Right lobe of liver (tissue), 6 donors: Measurements from ENCODE around the gene ODF4. TPM values are rescaled to one million over a fixed set of nuclear protein-coding genes. Genes with fewer than 3 reads are reported as not detected.

Experiments used
- ATAC-seq, 4 donors: fragments of 200-7000 bp; cut with Tn5 transposase; one replicate each; pipeline ENCODE4 v1.9.1; 2020; ENCODE audit warnings: mild to moderate bottlenecking in 4 of 4, moderate library complexity in 4 of 4
- DNase-seq, 3 donors: peaks; one replicate each; pipeline ENCODE4 v3.0.0-alpha.2; 2020
- H3K27ac ChIP-seq, 3 donors: fragments of 200-600 bp; one replicate each; pipeline ENCODE4 v1.8.0; 2022
- H3K27me3 ChIP-seq, 2 donors: fragments of 200-600 bp; one replicate each; pipeline ENCODE4 v1.8.0; 2022
- H3K36me3 ChIP-seq, 4 donors: fragments of 200-600 bp; sonication (generic) in 1 of 4; one replicate each; pipeline versions ENCODE4 v1.5.1 to v1.8.0; 2017 to 2022; ENCODE audit warnings: control low read depth in 1 of 4
- H3K4me1 ChIP-seq, 4 donors: fragments of 200-600 bp; sonication (generic) in 1 of 4; one replicate each; pipeline versions ENCODE4 v1.5.1 to v1.8.0; 2017 to 2022; ENCODE audit warnings: control low read depth in 1 of 4
- H3K4me3 ChIP-seq, 3 donors: fragments of 200-600 bp; one replicate each; pipeline ENCODE4 v1.8.0; 2022
- H3K9me3 ChIP-seq, 4 donors: fragments of 200-600 bp; sonication (generic) in 1 of 4; one replicate each; pipeline versions ENCODE4 v1.5.1 to v1.8.0; 2017 to 2022; ENCODE audit warnings: control low read depth in 1 of 4
- CTCF ChIP-seq, 4 donors: fragments of 200-600 bp in 3 of 4; fragments of 450-650 bp in 1 of 4; IDR thresholded peaks; one replicate each; pipeline versions ENCODE4 v1.5.1 to v1.8.0; 2016 to 2022; ENCODE audit warnings: antibody characterized with exemption in 4 of 4, mild to moderate bottlenecking in 2 of 4
- POLR2A ChIP-seq: fragments of 450-650 bp; IDR thresholded peaks from one replicate; pipeline ENCODE4 v1.6.1; 2017; ENCODE audit warnings: antibody characterized with exemption, mild to moderate bottlenecking
- WGBS: methylation state at CpG from one replicate; pipeline ENCODE4 v1.1.6; 2018; ENCODE audit warnings: low coverage, low lambda C conversion rate; ENCODE audit not compliant: insufficient coverage; ENCODE audit errors: missing lambda C conversion rate; 5-methylcytosine and 5-hydroxymethylcytosine counted together
- intact Hi-C, 2 donors: fragments of 100-400 bp; cut with DNase I; formaldehyde crosslinking; loops; one replicate each; pipeline versions ENCODE4 v1.11.2 to v1.14.1; 2022
- total RNA-seq, 6 experiments: library from RNA; depleted of rRNA in 2 of 6; stranded (reverse); fragments of >200 nt in 2 of 6; fragmentation: NEBNext Ultra II Directional in 3 of 6; extraction: Animal tissue kit (Norgen Biotek cat#: 25700) in 3 of 6; gene quantifications; one replicate each; pipeline versions ENCODE4 v1.1.0 to v1.2.4, GENCODE V29; 2016 to 2023
- donor health status: DM: no; HTN: yes; CAD: no.
- donor health status: DM: no; HTN: no; CAD: no.
- donor health status: DM: no; HTN: no; CAD: no.
- donor health status: DM: no; HTN: yes; CAD: no.
- donor health status: DM: no; HTN: yes; CAD: no.

Gene ODF4
- total RNA-seq, 6 experiments from 2014 or later = not detected

- no peak for TF ChIP-seq CTCF (IDR thresholded peaks at IDR 0.05)
- DNase-seq (no peak), ATAC-seq (no peak)
- intact Hi-C loops = no loop called here
- no peaks in the 10 kb centered on the region for H3K36me3 ChIP-seq
- no peaks in the 10 kb centered on the region for H3K9me3 ChIP-seq
- no peaks in the 10 kb centered on the region for H3K4me1 ChIP-seq
- no CpG with 5 or more reads among the region's 8 CpGs for WGBS
- H3K27ac ChIP-seq = no peak overlapping the region
- no peaks in the 10 kb centered on the region for H3K27me3 ChIP-seq
- H3K4me3 ChIP-seq = no peak overlapping the region
These were observed 17.6 kb upstream of the ODF4 start for GRCh38 chr17:8322061-8322460.

GRCh38 chr17:8324132-8324531, 15.5 kb upstream of the ODF4 start:
- intact Hi-C loops = no loop called here
- H3K27me3 ChIP-seq = no peaks in the 10 kb centered on the region
- no peak overlapping the region for H3K27ac ChIP-seq
- TF ChIP-seq POLR2A (no peak), CTCF (IDR thresholded peaks at IDR 0.05) (no peak)
- no peak overlapping the region for H3K4me3 ChIP-seq
- no peak for ATAC-seq
- 54% methylated on average over 3 of the region's 5 CpGs for WGBS
- no peaks in the 10 kb centered on the region for H3K4me1 ChIP-seq
- no peak for DNase-seq
- H3K9me3 ChIP-seq = no peaks in the 10 kb centered on the region
- H3K36me3 ChIP-seq = no peaks in the 10 kb centered on the region

- H3K27ac ChIP-seq = no peak overlapping the region
- ATAC-seq (no peak), DNase-seq (no peak)
- H3K36me3 ChIP-seq = no peaks in the 10 kb centered on the region
- H3K4me3 ChIP-seq = no peak overlapping the region
- no peaks in the 10 kb centered on the region for H3K4me1 ChIP-seq
- intact Hi-C loops = no loop called here
- no peaks in the 10 kb centered on the region for H3K27me3 ChIP-seq
- 36% methylated on average over 5 of the region's 5 CpGs for whole genome bisulfite sequencing
- TF ChIP-seq CTCF (IDR thresholded peaks at IDR 0.05) (no peak), POLR2A (no peak)
- no peaks in the 10 kb centered on the region for H3K9me3 ChIP-seq
These were observed 14.7 kb upstream of the ODF4 start for GRCh38 chr17:8324923-8325322.

GRCh38 chr17:8326511-8327302, 12.9 kb upstream of the ODF4 start:
- ATAC-seq (peak; percentile 67 to 74 (median 68)), DNase-seq (peak in 1 of 3 donors; percentile 39)
- H3K4me1 ChIP-seq = no peaks in the 10 kb centered on the region
- H3K27ac ChIP-seq = peak overlapping the region in 1 of 3 donors; percentile 29
- H3K9me3 ChIP-seq = no peaks in the 10 kb centered on the region
- no peaks in the 10 kb centered on the region for H3K27me3 ChIP-seq
- H3K4me3 ChIP-seq = peak overlapping the region; percentile 25 to 42 (median 38)
- H3K36me3 ChIP-seq = no peaks in the 10 kb centered on the region
- no peak for TF ChIP-seq CTCF (IDR thresholded peaks at IDR 0.05)
- TF ChIP-seq POLR2A = no peak
- intact Hi-C loops = no loop called here
- 5% methylated on average over 23 of the region's 48 CpGs for WGBS
